HEK293 (cell line): ENCODE data around the gene TBXA2R.

Experiments used
- CTCF ChIP-seq: fragments of 450-650 bp; formaldehyde crosslinking; IDR thresholded peaks from 2 replicates; pipeline ENCODE4 v1.5.1; 2016; ENCODE audit warnings: missing biosample characterization, missing genetic modification characterization
- ZNF155 ChIP-seq: fragments of 450-650 bp; formaldehyde crosslinking; IDR thresholded peaks from 2 replicates; pipeline ENCODE4 v1.5.1; 2016; ENCODE audit warnings: missing biosample characterization, missing genetic modification characterization
- ZNF639 ChIP-seq: fragments of 450-650 bp; formaldehyde crosslinking; IDR thresholded peaks from 2 replicates; pipeline ENCODE4 v1.5.1; 2016; ENCODE audit warnings: missing biosample characterization, missing genetic modification characterization
- TF ChIP-seq, protein P1 (sequence below): fragments of 450-650 bp; formaldehyde crosslinking; IDR thresholded peaks from 2 replicates; pipeline ENCODE4; 2016; ENCODE audit warnings: missing biosample characterization, missing genetic modification characterization

DNA sequence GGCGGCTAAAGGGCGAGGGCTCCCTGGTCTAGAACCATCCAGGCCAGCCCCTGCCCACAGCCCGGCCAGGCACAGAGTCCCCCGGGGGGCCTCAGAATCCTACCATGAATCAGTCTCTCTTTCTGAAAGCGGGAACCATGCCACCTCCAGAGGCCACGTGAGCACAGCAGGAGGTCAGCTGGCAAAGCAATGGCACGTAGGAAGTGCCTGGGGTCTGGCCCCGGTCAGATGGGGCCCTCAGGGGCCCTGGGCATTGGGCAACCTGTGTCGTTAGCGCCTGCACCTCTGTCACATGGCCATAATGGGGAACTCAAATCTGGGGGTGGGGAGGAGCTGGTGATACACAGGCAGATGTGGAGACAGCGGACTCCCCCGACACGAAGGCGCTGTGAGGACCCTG is 58.1 kb downstream of the TBXA2R start:
- TF ChIP-seq, protein P1, sequence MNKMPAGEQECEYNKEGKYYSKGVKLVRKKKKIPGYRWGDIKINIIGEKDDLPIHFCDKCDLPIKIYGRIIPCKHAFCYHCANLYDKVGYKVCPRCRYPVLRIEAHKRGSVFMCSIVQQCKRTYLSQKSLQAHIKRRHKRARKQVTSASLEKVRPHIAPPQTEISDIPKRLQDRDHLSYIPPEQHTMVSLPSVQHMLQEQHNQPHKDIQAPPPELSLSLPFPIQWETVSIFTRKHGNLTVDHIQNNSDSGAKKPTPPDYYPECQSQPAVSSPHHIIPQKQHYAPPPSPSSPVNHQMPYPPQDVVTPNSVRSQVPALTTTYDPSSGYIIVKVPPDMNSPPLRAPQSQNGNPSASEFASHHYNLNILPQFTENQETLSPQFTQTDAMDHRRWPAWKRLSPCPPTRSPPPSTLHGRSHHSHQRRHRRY (tag by site-specific recombination): no peak
- TF ChIP-seq CTCF (tag by site-specific recombination): no peak
- TF ChIP-seq ZNF639 (tag by site-specific recombination): no peak
- TF ChIP-seq ZNF155: no peak
